ENCODE results near the gene ASTN2.

The ASTN2 gene

GRCh38 chr9:116471093-116471906 is 943.6 kb downstream of the ASTN2 start:
- H3K27me3 ChIP-seq (ENCODE audit: insufficient read depth, low read length): no peaks in the 10 kb centered on the region
- H3K9me3 ChIP-seq (ENCODE audit: low read length): no peaks in the 10 kb centered on the region
- H3F3A ChIP-seq (ENCODE audit: insufficient read depth, low read length): no peaks in the 10 kb centered on the region
- H2AFZ ChIP-seq (ENCODE audit: low read length): no peak overlapping the region
- no peak overlapping the region for H3K27ac ChIP-seq (ENCODE audit: low read depth, low read length, poor library complexity, severe bottlenecking)
- H3K79me2 ChIP-seq (ENCODE audit: insufficient read depth, low read length): no peaks in the 10 kb centered on the region
- H3K4me1 ChIP-seq (ENCODE audit: insufficient read depth, low read length, severe bottlenecking): no peaks in the 10 kb centered on the region
- no peaks in the 10 kb centered on the region for H4K20me1 ChIP-seq (ENCODE audit: insufficient read depth, low read length)
- H3K36me3 ChIP-seq (ENCODE audit: insufficient read depth, low read length): no peaks in the 10 kb centered on the region
- no peak for TF ChIP-seq EZH2 (IDR thresholded peaks at IDR 0.05; ENCODE audit: borderline replicate concordance, low read length)
- no peak for TF ChIP-seq CTCF (IDR thresholded peaks at IDR 0.05; ENCODE audit: low read length)
- no peak overlapping the region for H3K9ac ChIP-seq (ENCODE audit: low read length)
- H3K4me3 ChIP-seq (ENCODE audit: low read depth, low read length, poor library complexity, severe bottlenecking): no peak overlapping the region
- no peaks in the 10 kb centered on the region for H3K9me2 ChIP-seq (ENCODE audit: low read depth, low read length)
- no peak overlapping the region for H3K4me2 ChIP-seq (ENCODE audit: low read length)

GRCh38 chr9:116468793-116469527 is 945.9 kb downstream of the ASTN2 start:
- TF ChIP-seq CTCF (IDR thresholded peaks at IDR 0.05; ENCODE audit: low read length): no peak
- H3K4me3 ChIP-seq (ENCODE audit: low read depth, low read length, poor library complexity, severe bottlenecking): no peak overlapping the region
- H3K36me3 ChIP-seq (ENCODE audit: insufficient read depth, low read length): no peaks in the 10 kb centered on the region
- H2AFZ ChIP-seq (ENCODE audit: low read length): no peak overlapping the region
- H3K4me1 ChIP-seq (ENCODE audit: insufficient read depth, low read length, severe bottlenecking): no peaks in the 10 kb centered on the region
- no peaks in the 10 kb centered on the region for H3K27me3 ChIP-seq (ENCODE audit: insufficient read depth, low read length)
- H3K4me2 ChIP-seq (ENCODE audit: low read length): no peak overlapping the region
- no peak overlapping the region for H3K9ac ChIP-seq (ENCODE audit: low read length)
- no peak overlapping the region for H3K27ac ChIP-seq (ENCODE audit: low read depth, low read length, poor library complexity, severe bottlenecking)
- no peaks in the 10 kb centered on the region for H3K79me2 ChIP-seq (ENCODE audit: insufficient read depth, low read length)
- no peaks in the 10 kb centered on the region for H3K9me2 ChIP-seq (ENCODE audit: low read depth, low read length)
- no peaks in the 10 kb centered on the region for H4K20me1 ChIP-seq (ENCODE audit: insufficient read depth, low read length)
- no peaks in the 10 kb centered on the region for H3F3A ChIP-seq (ENCODE audit: insufficient read depth, low read length)
- no peaks in the 10 kb centered on the region for H3K9me3 ChIP-seq (ENCODE audit: low read length)

- no peaks in the 10 kb centered on the region for H3K36me3 ChIP-seq (ENCODE audit: insufficient read depth, low read length)
Measured at GRCh38 chr9:116468369-116468768, 946.5 kb downstream of the ASTN2 start.

More at GRCh38 chr9:116468369-116468768, 946.5 kb downstream of the ASTN2 start:
- Histone ChIP-seq H3F3A (ENCODE audit: insufficient read depth, low read length) (no peaks in the 10 kb centered on the region), H3K4me2 (ENCODE audit: low read length) (no peak overlapping the region), H3K27me3 (ENCODE audit: insufficient read depth, low read length) (no peaks in the 10 kb centered on the region), H3K4me3 (ENCODE audit: low read depth, low read length, poor library complexity, severe bottlenecking) (no peak overlapping the region), H2AFZ (ENCODE audit: low read length) (no peak overlapping the region), H3K27ac (ENCODE audit: low read depth, low read length, poor library complexity, severe bottlenecking) (no peak overlapping the region), H3K9ac (ENCODE audit: low read length) (no peak overlapping the region), H3K79me2 (ENCODE audit: insufficient read depth, low read length) (no peaks in the 10 kb centered on the region), H3K9me2 (ENCODE audit: low read depth, low read length) (no peaks in the 10 kb centered on the region), H3K4me1 (ENCODE audit: insufficient read depth, low read length, severe bottlenecking) (no peaks in the 10 kb centered on the region), H3K9me3 (ENCODE audit: low read length) (no peaks in the 10 kb centered on the region), H4K20me1 (ENCODE audit: insufficient read depth, low read length) (no peaks in the 10 kb centered on the region)
- no peak for TF ChIP-seq EZH2 (IDR thresholded peaks at IDR 0.05; ENCODE audit: borderline replicate concordance, low read length)
- no peak for TF ChIP-seq CTCF (IDR thresholded peaks at IDR 0.05; ENCODE audit: low read length)

Data from OCI-LY1 (cell line).